Adrenal gland (tissue), 12 donors: ENCODE results near the gene IL1RAP. TPM values are rescaled to one million over a fixed set of nuclear protein-coding genes. Genes with fewer than 3 reads are reported as not detected.

ENCODE experiments used
- DNase-seq, 7 donors: peaks; one replicate each; pipeline ENCODE4 v3.0.0-alpha.2; 2019 to 2020
- H3K27ac ChIP-seq, 5 donors: fragments of 200-600 bp; sonication (generic) in 4 of 5; 1 replicate in 3 of 5; 2 replicates in 2 of 5; pipeline versions ENCODE4 v1.5.1 to v1.8.0; 2016 to 2020; ENCODE audit warnings: mild to moderate bottlenecking in 1 of 5
- H3K27me3 ChIP-seq: fragments of 200-600 bp; 2 replicates; pipeline ENCODE4 v1.8.0; 2021
- H3K36me3 ChIP-seq, 2 donors: fragments of 200-600 bp; replicated peaks in 1 of 2; 1 replicate in 1 of 2; 2 replicates in 1 of 2; pipeline versions ENCODE4 v1.5.1 to v1.8.0; 2018 to 2022
- H3K4me1 ChIP-seq, 2 donors: fragments of 200-600 bp; replicated peaks in 1 of 2; 1 replicate in 1 of 2; 2 replicates in 1 of 2; pipeline versions ENCODE4 v1.5.1 to v1.8.0; 2018 to 2021
- H3K4me3 ChIP-seq, 4 donors: fragments of 200-600 bp; sonication (generic) in 3 of 4; one replicate each; pipeline ENCODE4 v1.5.1; 2016 to 2018
- H3K9me3 ChIP-seq, 3 donors: fragments of 200-600 bp; sonication (generic) in 1 of 3; replicated peaks in 1 of 3; 1 replicate in 2 of 3; 2 replicates in 1 of 3; pipeline versions ENCODE4 v1.5.1 to v1.8.0; 2016 to 2021
- POLR2A ChIP-seq, 2 donors: fragments of 450-650 bp; IDR thresholded peaks; one replicate each; pipeline ENCODE4 v1.6.1; 2017; ENCODE audit warnings: antibody characterized with exemption in 2 of 2, mild to moderate bottlenecking in 2 of 2, moderate library complexity in 1 of 2
- whole genome bisulfite sequencing, 4 donors: extraction: QIAGEN DNeasy Blood & Tissue Kit in 2 of 4; methylation state at CpG; one replicate each; pipeline versions ENCODE4 v1.1.5 to v1.1.7; 2013 to 2017; 5-methylcytosine and 5-hydroxymethylcytosine counted together
- intact Hi-C, 2 donors: fragments of 100-400 bp; cut with DNase I; formaldehyde crosslinking; loops; one replicate each; pipeline versions ENCODE4 v1.14.1 to v1.15.0; 2022 to 2023
- polyA plus RNA-seq, 3 donors: library from polyadenylated mRNA; stranded (reverse); fragments of 200-250 nt in 2 of 3; fragments of 350-450 nt in 1 of 3; fragmentation: Illumina TruSeq in 1 of 3; extraction: RNeasy Lipid Tissue Mini Kit (QIAGEN cat#74804) in 1 of 3; gene quantifications; one replicate each; pipeline ENCODE4 v1.2.3, GENCODE V29; 2013 to 2014
- total RNA-seq, 9 donors: library from RNA; depleted of rRNA in 4 of 9; stranded (reverse); fragments of >200 nt in 4 of 9; fragments of 120-200 nt in 1 of 9; fragmentation: NEBNext Ultra II Directional in 1 of 9; extraction: Animal tissue kit (Norgen Biotek cat#: 25700) in 1 of 9; gene quantifications; one replicate each; pipeline versions ENCODE4 v1.1.0 to v1.2.4, GENCODE V29; 2013 to 2023
- TF ChIP-seq, protein P1 (sequence below), 6 experiments: fragments of 450-650 bp in 4 of 6; fragments of 200-600 bp in 2 of 6; sonication (generic) in 1 of 6; IDR thresholded peaks; 1 replicate in 5 of 6; 2 replicates in 1 of 6; pipeline versions ENCODE4 v1.5.1 to v1.8.0; 2016 to 2021; ENCODE audit warnings: antibody characterized with exemption in 6 of 6, mild to moderate bottlenecking in 2 of 6, moderate library complexity in 1 of 6
- donor health status: healthy with polysubstance abuse.
- donor health status: Bipolar disorder and iron deficiency.
- donor health status: DM: yes; HTN: yes; CAD: no.
- donor health status: DM: no; HTN: no; CAD: no.
- donor health status: DM: no; HTN: no; CAD: no.
- donor health status: DM: yes; HTN: yes; CAD: no.

The IL1RAP gene
- total and polyA plus RNA-seq, 12 donors = 0.97 to 17.1 (median 6.7) TPM

DNA sequence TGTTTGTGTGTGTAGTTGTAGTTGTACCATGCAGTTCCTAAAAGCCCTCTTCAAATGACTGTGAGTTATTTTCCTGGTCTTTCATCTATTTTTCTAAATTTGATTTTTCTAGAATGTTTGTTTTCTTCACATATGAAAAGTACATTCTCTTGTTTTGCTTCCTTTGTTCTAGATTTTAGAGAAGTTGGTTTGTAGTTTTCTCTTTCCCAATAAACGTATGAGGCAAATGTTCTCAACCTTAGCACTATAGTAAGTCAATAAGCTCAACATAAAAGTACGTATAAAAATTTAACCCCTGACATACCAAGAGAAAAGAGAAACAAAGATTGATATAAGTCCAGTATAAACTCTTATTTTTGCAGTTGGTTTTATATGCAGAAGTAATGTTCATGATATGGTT, 74.7 kb downstream of the IL1RAP start:
- peaks cover 0 to 10% of the 10 kb centered on the region in 2 donors for H3K4me1 ChIP-seq
- H3K9me3 ChIP-seq = no peaks in the 10 kb centered on the region
- TF ChIP-seq, protein P1, sequence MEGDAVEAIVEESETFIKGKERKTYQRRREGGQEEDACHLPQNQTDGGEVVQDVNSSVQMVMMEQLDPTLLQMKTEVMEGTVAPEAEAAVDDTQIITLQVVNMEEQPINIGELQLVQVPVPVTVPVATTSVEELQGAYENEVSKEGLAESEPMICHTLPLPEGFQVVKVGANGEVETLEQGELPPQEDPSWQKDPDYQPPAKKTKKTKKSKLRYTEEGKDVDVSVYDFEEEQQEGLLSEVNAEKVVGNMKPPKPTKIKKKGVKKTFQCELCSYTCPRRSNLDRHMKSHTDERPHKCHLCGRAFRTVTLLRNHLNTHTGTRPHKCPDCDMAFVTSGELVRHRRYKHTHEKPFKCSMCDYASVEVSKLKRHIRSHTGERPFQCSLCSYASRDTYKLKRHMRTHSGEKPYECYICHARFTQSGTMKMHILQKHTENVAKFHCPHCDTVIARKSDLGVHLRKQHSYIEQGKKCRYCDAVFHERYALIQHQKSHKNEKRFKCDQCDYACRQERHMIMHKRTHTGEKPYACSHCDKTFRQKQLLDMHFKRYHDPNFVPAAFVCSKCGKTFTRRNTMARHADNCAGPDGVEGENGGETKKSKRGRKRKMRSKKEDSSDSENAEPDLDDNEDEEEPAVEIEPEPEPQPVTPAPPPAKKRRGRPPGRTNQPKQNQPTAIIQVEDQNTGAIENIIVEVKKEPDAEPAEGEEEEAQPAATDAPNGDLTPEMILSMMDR (IDR thresholded peaks at IDR 0.05) = no peak
- TF ChIP-seq POLR2A (IDR thresholded peaks at IDR 0.05) = no peak
- no peaks in the 10 kb centered on the region for H3K27me3 ChIP-seq
- H3K36me3 ChIP-seq = no peaks in the 10 kb centered on the region
- WGBS, 4 donors = 59 to 68% (median 63%) methylated on average over 2 of the region's 2 CpGs
- H3K4me3 ChIP-seq = no peak overlapping the region
- no peak for DNase-seq
- no peak overlapping the region for H3K27ac ChIP-seq
- intact Hi-C loops = no loop called here

DNA sequence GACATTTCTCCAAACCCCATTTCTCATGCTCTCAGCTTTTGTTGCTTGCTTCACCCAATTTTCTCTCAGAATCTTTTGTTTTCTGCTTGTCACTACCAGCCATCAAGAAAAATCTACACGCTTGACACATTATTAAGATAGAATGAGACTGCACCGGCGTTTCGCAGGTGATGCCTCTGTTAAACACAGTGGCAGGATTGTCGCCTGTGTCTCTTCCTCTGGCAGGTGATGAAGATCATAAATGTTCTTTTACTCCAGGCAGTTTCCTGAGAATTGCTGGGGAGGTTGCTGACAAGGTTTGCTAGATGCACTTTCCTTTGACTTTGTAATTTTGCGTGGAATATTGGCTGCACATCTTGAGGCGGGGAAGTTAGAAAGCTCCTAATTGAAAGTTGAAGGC, 75.4 kb downstream of the IL1RAP start:
- TF ChIP-seq, protein P1 (IDR thresholded peaks at IDR 0.05) = no peak
- no peak for TF ChIP-seq POLR2A (IDR thresholded peaks at IDR 0.05)
- intact Hi-C loops = no loop called here
- DNase-seq = no peak
- H3K4me3 ChIP-seq = no peak overlapping the region
- H3K9me3 ChIP-seq = no peaks in the 10 kb centered on the region
- H3K27ac ChIP-seq = no peak overlapping the region
- no peaks in the 10 kb centered on the region for H3K27me3 ChIP-seq
- peaks cover 0 to 10% of the 10 kb centered on the region in 2 donors for H3K4me1 ChIP-seq
- whole genome bisulfite sequencing, 4 donors = 81 to 97% (median 85%) methylated on average over 7 of the region's 7 CpGs
- H3K36me3 ChIP-seq = no peaks in the 10 kb centered on the region

DNA sequence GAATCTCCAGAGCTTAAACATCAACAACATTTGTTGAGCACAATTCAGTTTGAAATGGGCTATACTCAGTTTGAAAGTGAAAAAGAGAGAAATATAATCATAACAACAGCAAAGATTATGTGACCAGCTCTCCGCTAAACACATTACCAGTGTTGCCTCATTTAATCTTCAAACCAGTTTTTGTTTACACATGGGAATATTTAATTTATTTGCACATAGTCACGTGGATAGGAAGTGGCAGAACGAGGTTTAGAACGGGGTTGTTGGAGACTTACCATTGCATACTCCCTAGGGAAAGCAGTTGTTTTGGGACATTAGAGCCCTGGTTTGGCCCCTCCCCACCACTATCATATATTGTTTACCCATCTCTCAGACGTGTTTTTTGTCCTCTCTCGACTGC, 77.2 kb downstream of the IL1RAP start:
- Histone ChIP-seq H3K27ac (no peak overlapping the region), H3K36me3 (no peaks in the 10 kb centered on the region), H3K9me3 (no peaks in the 10 kb centered on the region), H3K4me3 (no peak overlapping the region), H3K27me3 (no peaks in the 10 kb centered on the region), H3K4me1 (peaks cover 0 to 8% of the 10 kb centered on the region in 2 donors)
- TF ChIP-seq, protein P1 (IDR thresholded peaks at IDR 0.05) = no peak
- 78 to 87% (median 83%) methylated on average over 6 of the region's 6 CpGs for WGBS, 4 donors
- no peak for DNase-seq
- intact Hi-C loops = no loop called here

DNA sequence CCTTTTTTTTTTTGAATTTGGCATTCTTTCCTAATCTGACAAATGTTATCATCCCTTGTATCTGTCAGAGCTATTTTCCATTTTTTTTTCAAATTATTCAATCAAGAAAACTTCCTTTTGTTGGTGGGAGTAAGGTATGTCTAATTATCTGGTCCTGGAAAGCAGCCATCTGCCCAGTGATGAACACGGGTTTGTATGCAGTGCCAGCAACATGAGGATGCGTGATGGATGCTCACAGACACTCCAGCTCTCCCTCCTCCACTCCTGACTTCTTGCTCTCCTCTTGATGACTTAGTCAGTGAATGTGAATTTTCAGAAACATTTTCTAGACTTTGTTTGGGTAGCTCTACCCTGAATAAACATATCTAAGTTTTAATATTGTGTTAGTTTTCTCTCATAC, 79.2 kb downstream of the IL1RAP start:
- H3K27ac ChIP-seq = no peak overlapping the region
- intact Hi-C loops = no loop called here
- no peaks in the 10 kb centered on the region for H3K36me3 ChIP-seq
- TF ChIP-seq POLR2A (IDR thresholded peaks at IDR 0.05) = no peak
- TF ChIP-seq, protein P1 (IDR thresholded peaks at IDR 0.05) = no peak
- no peaks in the 10 kb centered on the region for H3K9me3 ChIP-seq
- no peaks in the 10 kb centered on the region for H3K27me3 ChIP-seq
- H3K4me1 ChIP-seq = no peaks in the 10 kb centered on the region
- DNase-seq = no peak
- 73 to 90% (median 82%) methylated on average over 2 of the region's 2 CpGs for WGBS, 4 donors
- H3K4me3 ChIP-seq = no peak overlapping the region
